Gastrocnemius medialis (tissue), 4 donors: Measurements from ENCODE around the gene CHST11.

Experiments used
- CTCF ChIP-seq, 5 experiments: fragments of 450-650 bp in 3 of 5; fragments of 200-600 bp in 2 of 5; sonication (generic) in 2 of 5; IDR thresholded peaks in 4 of 5; conservative IDR thresholded peaks in 1 of 5; 1 replicate in 4 of 5; 2 replicates in 1 of 5; pipeline ENCODE4 v1.5.1; 2016 to 2019; ENCODE audit warnings: antibody characterized with exemption in 5 of 5, mild to moderate bottlenecking in 3 of 5, moderate library complexity in 3 of 5
- POLR2A ChIP-seq, 2 donors: fragments of 450-650 bp; IDR thresholded peaks; one replicate each; pipeline ENCODE4 v1.6.1; 2017; ENCODE audit warnings: antibody characterized with exemption in 2 of 2, mild to moderate bottlenecking in 2 of 2, moderate library complexity in 2 of 2

GRCh38 chr12:104532636-104533035 lies 75.9 kb downstream of the CHST11 start:
- no peak for TF ChIP-seq CTCF (IDR thresholded peaks at IDR 0.05 in 4 of 5, conservative IDR thresholded peaks at IDR 0.05 in 1 of 5)
- no peak for TF ChIP-seq POLR2A (IDR thresholded peaks at IDR 0.05)
